Hematopoietic multipotent progenitor cell treated with erythropoietin and hydrocortisone succinate and interleukin-3 and kit ligand, for 6 days (in vitro differentiated cells): ENCODE data around the gene PDE1C.

Source experiments
- DNase-seq: peaks from one replicate; pipeline ENCODE4 v3.0.0-alpha.2; 2015

Gene PDE1C

GRCh38 chr7:31935124-31936054 lies 134.8 kb downstream of the PDE1C start:
- no peak for DNase-seq

GRCh38 chr7:31934551-31934950 lies 135.7 kb downstream of the PDE1C start:
- no peak for DNase-seq

- DNase-seq = no peak
Observed at GRCh38 chr7:31933481-31933880, 136.7 kb downstream of the PDE1C start.

- DNase-seq = no peak
Observed at GRCh38 chr7:31926991-31927584, 143.1 kb downstream of the PDE1C start.

GRCh38 chr7:31925753-31926454 lies 144.3 kb downstream of the PDE1C start:
- no peak for DNase-seq

GRCh38 chr7:31924251-31924650 lies 146.0 kb downstream of the PDE1C start:
- DNase-seq = no peak

GRCh38 chr7:31922848-31923247 lies 147.4 kb downstream of the PDE1C start:
- DNase-seq = no peak

- no peak for DNase-seq
Observed at GRCh38 chr7:31921047-31921446, 149.2 kb downstream of the PDE1C start.

GRCh38 chr7:31919678-31920369 lies 150.4 kb downstream of the PDE1C start:
- DNase-seq = no peak

GRCh38 chr7:31918706-31919393 lies 151.4 kb downstream of the PDE1C start:
- no peak for DNase-seq

GRCh38 chr7:31917256-31917655 lies 153.0 kb downstream of the PDE1C start:
- DNase-seq = no peak

GRCh38 chr7:31910191-31910590 lies 160.0 kb downstream of the PDE1C start:
- DNase-seq = no peak

GRCh38 chr7:31906479-31907171 lies 163.6 kb downstream of the PDE1C start:
- DNase-seq = no peak

- no peak for DNase-seq
Observed at GRCh38 chr7:31903962-31904361, 166.2 kb downstream of the PDE1C start.

- no peak for DNase-seq
Observed at GRCh38 chr7:31899356-31899927, 170.8 kb downstream of the PDE1C start.

- DNase-seq = no peak
Observed at GRCh38 chr7:31896925-31897324, 173.3 kb downstream of the PDE1C start.

- DNase-seq = no peak
Observed at GRCh38 chr7:31894308-31894707, 175.9 kb downstream of the PDE1C start.

GRCh38 chr7:31893365-31893764 lies 176.8 kb downstream of the PDE1C start:
- DNase-seq = no peak

- no peak for DNase-seq
Observed at GRCh38 chr7:31892099-31892829, 177.9 kb downstream of the PDE1C start.

- DNase-seq = no peak
Observed at GRCh38 chr7:31890766-31891165, 179.4 kb downstream of the PDE1C start.

GRCh38 chr7:31890198-31890597 lies 180.0 kb downstream of the PDE1C start:
- peak; percentile 9 for DNase-seq
